GM18873 (cell line): ENCODE measurements around the gene HRC.
"Not testable (repeated sequence)": the region's sequence is repeated elsewhere in the genome, so short reads cannot be mapped to it uniquely, and the experiment has no call there.

Experiments used
- ATAC-seq: cut with Tn5 transposase; IDR thresholded peaks from one replicate; pipeline ENCODE4 v1.9.1; 2021; ENCODE audit warnings: mild to moderate bottlenecking, moderate library complexity, moderate number of reproducible peaks; ENCODE audit not compliant: unreplicated experiment, low FRiP score

The HRC gene

DNA sequence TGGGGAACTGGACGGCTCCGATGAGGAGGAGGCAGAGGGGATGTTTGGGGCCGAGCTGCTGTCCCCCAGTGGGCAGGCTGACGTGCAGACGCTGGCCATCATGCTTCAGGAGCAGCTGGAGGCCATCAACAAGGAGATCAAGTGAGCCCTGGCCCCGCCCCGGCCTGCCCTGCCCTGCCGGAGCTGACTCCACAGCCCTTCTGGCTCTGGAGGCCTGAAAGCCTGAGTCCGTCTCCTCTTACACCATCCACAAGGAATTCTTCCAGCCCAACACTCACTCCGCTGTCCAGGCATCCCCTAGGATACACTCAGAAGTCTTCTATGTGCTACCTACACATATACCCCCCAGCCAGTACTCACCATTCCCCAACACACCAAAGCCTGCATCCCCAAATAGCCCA is 18.4 kb downstream of the HRC start:
- ATAC-seq: no peak

DNA sequence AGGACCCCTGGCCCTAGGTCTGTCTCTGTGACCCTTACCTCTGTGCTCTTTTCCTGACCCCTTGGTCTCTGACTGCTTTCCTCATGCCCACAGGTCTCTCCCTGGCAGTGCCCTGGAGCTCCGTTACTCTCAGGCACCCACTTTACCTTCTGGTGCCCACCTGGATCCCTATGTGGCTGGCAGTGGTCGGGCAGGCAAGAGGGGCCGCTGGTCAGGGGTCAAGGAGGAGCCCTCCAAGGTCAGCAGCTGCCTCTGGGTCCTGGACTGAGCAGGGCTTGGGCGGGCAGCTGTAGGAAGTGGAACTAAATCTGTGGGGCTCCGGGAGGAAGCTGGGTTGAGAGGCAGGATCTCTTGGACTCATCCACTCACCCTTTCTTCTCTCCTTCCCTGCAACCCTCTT is 19.5 kb downstream of the HRC start:
- no peak for ATAC-seq

DNA sequence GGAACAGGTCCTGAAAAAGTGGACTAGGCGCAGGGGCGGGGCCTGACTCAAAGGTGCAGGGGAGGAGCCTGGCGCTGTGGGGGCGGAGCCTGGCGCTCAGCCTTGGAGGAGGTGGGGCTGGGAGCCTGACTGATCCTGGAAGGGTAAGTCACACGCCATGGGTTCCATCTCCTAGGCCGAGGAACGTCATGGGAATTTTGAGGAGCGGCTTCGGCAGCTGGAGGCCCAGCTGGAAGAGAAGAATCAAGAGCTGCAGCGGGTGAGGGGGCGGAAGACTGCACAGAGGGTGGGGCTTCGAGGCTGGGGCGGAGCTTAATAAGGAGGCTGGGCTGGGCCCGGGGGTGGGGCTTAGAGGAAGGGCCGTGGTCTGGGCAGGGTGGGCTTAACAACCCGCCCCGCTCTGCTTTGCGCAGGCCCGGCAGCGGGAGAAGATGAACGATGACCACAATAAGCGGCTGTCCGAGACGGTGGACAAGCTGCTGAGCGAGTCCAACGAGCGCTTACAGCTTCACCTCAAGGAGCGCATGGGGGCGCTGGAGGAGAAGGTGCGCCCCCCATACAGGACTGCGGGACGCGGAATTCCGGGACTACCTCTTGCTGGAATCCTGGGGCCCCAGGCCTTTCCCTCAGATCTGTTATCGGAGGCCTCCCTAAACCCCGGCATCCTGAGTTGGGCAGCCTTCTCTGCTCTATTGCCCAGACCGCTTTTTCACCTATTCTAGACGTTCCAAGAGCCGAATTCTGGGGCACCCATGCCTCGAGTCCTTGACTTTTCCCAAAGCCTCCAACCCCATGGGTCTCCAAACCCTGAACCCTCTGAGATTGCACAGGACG is 21.4 kb downstream of the HRC start:
- ATAC-seq: no peak

DNA sequence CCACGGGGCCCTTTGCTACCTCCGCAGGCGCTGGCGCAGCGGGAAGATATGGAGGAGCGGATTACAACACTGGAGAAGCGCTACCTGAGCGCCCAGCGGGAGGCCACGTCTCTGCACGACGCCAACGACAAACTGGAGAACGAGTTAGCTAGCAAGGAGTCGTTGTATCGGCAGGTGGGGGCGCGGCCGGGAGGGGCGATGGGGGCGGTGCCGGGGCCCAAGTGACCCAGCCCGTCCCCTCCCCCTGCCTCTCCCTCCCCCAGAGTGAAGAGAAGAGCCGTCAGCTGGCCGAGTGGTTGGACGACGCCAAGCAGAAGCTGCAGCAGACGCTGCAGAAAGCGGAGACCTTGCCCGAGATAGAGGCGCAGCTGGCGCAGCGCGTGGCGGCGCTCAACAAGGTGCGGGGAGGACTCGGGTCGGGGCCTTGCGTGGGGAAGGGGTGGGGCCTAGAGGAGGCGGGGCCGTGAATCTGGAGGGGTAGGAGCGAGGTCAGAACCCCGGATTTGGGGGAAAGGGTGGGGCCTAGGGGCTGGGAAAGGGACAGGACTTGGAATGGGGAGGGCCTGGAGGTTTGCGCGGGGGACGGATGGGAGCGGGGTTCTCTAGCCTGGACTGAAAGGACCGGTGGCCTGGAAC is 22.1 kb downstream of the HRC start:
- ATAC-seq: no peak

DNA sequence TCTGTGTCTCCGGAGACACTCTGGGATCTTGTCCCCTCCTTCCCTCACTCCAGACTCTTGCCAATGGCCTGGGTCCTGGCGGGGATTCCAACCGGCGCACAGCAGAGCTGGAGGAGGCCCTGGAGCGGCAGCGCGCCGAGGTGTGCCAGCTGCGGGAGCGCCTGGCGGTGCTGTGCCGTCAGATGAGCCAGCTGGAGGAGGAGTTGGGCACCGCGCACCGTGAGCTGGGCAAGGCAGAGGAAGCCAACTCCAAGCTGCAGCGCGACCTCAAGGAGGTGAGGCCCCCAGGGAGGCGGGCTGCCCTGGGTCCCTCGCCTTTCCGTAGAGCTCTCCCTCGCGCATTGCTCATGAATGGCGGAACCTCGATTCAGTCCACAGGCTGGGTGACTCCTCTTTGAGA is 24.9 kb downstream of the HRC start:
- no peak for ATAC-seq

DNA sequence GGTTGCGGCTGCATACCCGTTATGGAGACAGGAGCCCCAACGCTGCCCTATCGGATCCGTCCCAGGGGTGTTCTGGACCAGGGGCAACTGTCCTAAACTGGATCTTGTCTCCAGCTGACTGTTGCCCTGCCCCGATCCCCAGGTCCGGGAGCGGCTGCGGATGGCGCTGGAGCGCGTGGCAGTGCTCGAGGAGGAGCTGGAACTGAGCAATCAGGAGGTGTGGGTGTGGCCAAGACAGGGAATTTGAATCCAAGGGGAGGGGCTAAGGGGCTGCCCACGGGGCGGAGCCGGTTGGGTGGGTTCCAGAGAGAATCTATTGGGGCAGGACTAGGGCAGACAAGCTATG is 26.0 kb downstream of the HRC start:
- no peak for ATAC-seq

DNA sequence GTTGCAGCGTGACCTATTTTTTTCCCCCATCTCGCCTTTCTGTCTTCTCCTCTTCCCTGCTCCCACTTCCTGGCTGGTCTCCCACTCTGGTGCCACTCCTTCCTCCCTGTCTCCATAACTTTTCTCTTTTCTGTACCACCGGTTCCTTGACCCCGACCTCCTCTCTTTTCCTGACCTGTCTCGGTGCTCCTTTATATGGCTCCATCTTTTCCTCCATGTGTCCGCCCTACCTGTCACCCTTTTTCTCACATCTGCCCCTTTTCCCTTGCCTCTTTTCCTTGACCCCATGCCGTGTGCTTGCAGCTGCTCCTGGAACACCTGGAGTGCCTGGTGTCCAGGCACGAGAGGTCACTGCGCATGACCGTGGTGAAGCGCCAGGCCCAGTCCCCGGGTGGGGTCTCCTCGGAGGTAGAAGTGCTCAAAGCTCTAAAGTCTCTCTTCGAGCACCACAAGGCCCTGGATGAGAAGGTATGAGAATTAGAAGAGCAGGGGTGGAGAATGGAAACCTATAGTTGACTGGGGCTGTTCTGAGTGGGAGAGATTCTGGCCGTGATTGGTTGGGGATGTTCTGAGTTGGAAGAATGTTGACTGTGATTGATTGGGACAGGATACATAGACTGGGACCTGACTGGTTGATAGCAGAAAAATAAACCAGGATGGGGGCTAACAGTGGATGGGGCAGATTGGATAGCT is 26.5 kb downstream of the HRC start:
- no peak for ATAC-seq

DNA sequence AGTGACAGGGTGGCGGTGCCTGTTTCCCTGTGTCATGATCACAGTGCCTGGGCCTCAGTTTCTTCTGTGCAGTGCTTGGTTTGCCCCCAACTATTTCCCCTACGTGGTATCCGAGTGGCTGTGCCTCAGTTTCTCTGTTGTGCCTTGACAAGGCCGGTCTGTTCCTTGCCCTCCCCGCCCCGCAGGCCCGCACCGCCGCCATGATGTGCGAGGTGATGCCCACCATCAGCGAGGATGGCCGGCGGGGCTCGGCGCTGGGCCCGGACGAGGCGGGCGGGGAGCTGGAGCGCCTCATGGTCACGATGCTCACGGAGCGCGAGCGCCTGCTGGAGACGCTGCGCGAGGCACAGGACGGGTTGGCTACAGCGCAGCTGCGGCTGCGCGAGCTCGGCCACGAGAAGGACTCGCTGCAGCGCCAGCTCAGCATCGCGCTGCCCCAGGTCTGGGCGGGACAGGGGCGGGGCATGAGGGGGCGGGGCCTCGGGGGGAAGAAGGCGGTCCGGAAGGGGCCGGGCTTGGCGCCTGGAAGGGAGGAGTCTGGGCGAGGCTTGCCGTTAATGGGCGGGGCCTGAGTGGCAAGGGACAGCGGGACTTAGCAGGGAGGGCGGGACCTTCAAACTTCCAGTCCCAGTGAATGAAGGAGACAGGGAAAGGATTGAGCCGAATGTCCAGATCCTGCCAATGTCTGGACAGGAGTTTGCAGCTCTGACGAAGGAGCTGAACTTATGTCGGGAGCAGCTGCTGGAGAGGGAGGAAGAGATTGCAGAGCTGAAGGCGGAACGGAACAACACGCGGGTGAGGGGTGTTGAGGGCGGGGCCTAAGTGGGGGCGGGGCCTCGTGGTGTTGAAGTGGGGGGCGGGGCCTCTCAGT is 27.3 kb downstream of the HRC start:
- ATAC-seq: peak; percentile 68

DNA sequence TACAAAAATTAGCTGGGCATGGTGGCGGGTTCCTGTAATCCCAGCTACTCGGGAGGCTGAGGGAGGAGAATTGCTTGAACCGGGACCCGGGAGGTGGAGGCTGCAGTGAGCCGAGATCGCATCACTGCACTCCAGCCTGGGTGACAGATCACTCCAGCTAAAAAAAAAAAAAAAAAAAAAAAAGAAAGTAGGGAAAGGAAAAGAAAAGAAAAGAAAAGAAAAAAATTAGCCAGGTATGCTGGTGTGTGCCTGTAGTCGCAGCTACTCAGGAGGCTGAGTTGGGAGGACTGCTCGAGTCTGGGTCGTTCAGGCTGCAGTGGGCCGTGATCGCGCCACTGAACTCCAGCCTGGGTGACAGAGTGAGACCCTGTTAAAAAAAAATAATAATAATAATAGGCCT is 28.0 kb downstream of the HRC start:
- ATAC-seq: not testable (repeated sequence)

DNA sequence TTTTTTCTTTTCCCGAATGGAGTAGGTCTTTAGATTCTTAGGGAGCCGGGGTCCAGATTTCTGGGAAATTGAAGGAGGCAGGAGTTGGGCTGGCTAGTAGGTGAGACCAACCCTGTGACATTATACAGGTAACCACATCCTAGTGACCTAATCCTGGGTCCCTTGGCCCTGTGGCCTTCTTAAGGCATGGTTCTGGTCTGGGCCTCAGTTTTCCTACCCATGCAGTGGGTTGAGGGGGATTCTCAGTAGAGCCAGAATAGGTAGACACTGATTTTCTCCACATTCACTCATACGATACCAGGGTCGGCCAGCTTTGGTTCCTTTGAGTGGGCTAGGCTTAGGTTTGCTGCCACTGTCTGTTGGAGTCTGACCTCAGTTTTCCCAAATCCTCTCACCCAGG is 28.6 kb downstream of the HRC start:
- ATAC-seq: no peak

DNA sequence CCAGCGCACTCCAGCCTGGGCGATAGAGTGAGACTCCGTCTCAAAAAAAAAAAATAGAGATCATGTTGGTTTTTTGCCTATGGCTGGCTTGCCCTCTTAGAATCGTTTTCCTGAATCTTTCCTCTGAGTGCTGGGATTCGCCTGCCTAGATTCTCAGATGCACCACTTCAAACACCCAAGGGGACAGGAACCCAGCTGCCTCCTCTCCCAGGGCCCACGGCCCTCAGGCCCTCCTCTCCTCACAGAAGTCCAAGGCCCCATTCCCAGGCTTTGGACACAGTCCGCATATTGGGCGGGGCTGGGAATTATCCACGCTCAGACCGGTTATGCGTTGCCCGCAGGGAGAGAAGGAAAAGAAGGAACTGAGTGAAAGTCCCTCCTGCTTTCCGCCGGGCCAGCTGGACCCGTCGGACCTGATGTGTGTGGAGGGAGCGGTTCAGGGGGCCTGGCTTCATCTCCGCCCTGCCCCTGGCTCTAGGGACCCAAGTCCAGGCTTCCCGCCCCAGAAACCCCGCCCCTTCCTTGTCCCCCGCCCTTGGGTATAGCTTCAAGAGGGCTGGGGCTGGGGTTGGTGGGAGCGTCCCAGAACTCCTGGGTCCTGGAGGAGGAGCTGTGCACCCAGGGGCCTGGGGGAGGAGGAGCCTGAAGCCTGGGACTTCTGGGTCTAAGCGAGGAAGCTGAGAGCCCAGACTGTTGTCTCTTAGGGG is 30.0 kb downstream of the HRC start:
- no peak for ATAC-seq

DNA sequence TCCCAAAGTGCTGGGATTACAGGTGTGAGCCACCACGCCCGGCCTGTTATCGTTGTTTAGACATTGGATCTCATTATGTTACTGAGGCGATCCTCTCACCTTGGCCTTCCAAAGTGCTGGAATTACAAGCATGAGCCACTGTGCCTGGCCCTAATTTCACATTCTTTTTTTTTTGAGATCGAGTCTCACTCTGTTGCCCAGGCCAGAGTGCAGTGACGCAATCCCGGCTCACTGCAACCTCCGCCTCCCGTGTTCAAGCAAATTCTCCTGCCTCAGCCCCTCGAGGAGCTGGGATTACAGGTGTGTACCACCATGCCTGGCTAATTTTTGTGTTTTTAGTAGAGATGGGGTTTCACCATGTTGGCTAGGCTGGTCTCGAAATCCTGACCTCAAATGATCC is 31.9 kb downstream of the HRC start:
- ATAC-seq: not testable (repeated sequence)

DNA sequence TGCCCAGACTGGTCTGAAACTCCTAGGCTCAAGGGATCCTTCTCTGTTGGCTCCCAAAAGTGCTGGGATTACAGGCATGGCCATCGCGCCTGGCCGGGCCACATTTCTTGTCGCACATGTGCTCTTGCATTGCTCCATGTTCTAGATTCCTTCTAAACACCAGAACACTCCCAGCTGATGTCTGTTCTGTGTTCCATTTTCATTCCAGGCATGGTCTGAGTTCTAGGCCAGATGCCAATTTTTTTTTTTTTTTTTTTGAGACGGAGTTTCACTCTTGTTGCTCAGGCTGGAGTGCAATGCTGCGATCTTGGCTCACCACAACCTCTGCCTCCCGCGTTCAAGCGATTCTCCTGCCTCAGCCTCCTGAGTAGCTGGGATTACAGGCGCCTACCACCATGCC is 33.4 kb downstream of the HRC start:
- not testable (repeated sequence) for ATAC-seq

DNA sequence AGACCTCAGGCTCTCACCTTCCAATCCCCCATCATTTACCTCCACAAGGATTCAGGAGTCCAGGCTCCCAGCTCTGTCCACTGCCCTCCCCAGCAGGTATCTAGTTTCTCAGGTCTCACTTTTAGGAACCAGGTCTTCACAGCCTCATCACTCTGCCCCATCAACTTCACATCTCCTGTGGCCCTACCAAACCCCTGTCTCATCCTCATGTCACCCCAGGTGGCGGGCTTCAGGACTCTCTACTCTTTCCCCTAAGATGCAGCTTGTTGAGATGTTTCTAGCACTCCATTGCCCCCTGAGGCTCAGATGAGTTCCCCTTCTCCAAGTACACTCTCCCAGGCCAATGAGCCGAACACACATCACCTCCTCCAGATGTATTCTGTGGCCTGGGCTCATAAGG is 34.3 kb downstream of the HRC start:
- no peak for ATAC-seq

DNA sequence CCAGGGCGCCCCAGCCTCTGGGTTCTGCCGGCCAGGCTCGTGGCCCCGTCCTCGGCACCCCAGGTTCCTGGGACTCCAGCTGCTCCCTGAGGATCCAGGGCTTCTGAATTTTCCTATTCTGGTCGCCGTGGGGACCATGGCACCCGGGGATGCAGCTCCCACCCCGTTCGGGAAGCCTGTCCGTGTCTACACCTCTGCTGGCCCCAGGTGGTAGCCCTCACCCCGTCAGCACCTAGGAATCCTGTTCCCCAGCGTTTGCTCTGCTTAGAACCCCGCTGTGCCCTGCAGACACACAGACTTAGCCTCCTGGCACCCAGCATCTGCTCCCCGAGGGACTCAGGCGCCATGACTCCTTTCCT is 34.9 kb downstream of the HRC start:
- no peak for ATAC-seq

DNA sequence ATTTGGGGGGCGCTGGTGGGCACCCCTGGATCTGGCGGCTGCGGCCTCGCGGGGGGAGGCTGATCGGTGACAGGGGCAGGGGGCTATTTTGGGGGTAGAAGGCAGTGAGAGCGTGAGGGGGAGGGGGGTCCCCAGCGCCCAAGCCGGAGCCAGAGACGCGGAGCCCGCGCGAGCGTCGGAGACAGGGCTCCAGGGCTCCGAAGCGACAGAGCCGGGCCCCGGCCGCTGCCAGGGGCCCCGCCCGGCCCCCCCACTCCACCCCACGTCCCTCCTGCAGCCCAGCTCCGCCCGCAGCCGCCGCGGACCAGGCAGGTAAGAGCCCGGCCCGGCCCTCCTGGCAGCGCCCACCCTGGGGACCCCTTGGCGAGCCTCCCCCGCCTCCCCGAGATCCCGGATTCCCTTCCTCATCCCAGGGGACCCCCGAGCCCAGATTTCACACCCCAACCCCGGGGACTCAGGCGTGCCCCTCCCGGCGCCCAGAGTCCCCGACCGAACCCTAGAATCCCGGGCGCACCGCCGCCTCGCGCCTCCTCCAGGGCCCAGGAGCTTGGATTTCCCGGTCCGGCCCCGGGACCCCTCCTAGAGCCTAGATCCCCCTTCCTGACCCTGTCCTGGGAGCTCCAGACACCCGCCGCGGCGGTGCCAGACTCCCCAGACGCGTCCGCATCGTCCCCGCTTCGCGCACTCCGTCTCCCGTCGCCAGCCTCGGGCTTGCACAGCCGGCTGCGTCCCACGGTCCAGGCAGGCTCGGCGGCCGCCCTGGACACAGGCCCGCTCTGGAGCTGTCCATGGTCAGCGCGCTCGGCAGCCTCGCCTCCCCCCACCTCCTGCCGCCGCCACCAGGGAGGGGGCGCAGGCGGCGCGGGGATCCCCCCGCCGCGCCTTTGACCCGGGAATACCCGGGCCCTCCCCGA is 35.5 kb downstream of the HRC start, which contains the start of gene PPFIA3:
TSS of gene PPFIA3 (plus strand) at position 134 of the 914 bp plus-strand sequence. CDS start 8,330 bp downstream, outside the sequence.
- no peak for ATAC-seq

DNA sequence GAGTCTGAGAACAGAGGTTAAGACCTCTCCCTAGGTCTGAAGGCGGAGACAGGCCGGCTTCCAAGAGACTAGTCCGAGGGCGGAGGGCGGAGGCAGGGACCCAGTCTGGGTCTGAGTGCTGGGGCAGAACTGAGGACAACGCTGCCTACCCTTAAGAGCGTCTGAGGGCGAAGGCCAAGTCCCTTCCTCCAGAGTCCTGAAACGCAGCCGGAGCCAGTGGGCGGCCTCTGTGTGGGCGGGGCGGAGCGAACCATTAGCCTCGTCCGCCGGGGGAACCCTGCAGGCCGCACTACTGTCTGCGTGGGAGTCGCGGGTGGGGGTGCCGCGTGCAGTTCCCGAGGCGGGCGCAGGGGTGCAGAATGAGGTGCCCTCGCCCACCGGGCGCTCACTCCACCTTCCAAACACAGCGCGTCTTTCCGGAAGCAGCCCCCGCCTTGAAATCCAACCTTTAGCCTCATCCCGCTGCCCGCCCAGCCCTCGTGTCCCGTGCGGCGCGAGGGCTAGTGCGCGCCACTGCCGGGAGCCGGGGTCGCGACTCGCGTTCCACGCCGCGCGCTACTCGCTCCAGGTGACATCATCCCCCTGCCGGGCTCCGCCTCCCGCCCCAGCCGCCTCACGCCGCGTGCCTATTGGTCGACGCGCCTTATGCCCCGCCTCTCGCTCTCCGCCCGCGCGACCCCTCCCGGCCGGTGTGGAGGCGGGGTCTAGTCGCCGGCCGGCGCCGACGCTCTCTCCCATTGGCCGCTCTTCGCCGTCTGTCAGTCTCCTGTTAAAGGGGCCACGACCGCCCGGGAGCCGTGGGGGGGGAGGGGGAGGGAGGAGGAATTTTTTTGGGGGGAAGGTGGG is 36.4 kb downstream of the HRC start, which contains the start of gene C19orf73:
TSS of gene C19orf73 (minus strand) at position 579 of the 846 bp plus-strand sequence. CDS start at position 458, 121 bp downstream.
- ATAC-seq: peak; percentile 46
